HG03045 (cell line): Measurements from ENCODE around the gene RHPN2.
"Not testable (repeated sequence)": the region's sequence is repeated elsewhere in the genome, so short reads cannot be mapped to it uniquely, and the experiment has no call there.

ENCODE experiments used
- ATAC-seq: cut with Tn5 transposase; IDR thresholded peaks from one replicate; pipeline ENCODE4 v1.9.1; 2021; ENCODE audit warnings: mild to moderate bottlenecking, moderate library complexity; ENCODE audit not compliant: unreplicated experiment

Gene RHPN2

DNA sequence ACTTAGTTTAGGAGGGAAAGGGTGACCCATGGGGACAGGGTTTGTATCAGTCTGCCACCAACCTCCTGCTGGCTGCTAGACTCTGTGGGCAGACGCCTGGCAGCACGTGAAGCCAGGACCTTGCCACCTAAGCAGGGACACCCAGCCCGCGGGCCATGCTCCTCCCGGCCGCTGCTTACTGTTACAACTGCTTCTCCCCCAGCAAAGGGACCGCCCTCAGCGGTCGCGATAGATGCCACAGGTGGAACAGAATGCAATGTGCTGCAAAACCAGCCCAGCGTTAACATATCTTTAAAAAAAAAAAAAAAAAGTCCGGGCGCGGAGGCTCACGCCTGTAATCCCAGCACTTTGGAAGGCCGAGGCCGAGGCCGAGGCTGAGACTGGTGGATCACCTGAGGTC is 1.9 kb upstream of the RHPN2 start:
- no peak for ATAC-seq

GRCh38 chr19:33064458-33064791 is 263 bp downstream of the RHPN2 start:
- ATAC-seq = no peak

- no peak for ATAC-seq
Observed at GRCh38 chr19:33063753-33064457, 783 bp downstream of the RHPN2 start.

DNA sequence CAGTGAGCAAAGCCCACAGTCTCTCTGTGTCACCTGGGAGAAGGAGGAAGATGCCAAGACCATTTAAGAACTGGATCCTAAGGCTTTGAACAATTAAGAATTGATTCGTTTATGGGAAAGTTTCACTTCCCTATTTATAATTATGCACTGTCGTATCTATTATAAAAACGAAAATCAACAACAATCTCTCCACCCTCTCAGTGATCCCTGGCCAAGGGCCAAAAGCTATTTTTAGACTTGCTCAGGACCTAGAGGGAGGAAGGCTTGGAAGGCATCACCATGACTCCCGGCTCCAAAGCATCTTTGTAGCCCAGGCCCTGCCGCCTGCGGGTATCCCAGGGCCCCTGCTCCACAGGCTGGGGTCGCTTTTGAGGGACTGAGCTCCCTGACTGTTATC is 1.3 kb downstream of the RHPN2 start:
- no peak for ATAC-seq

GRCh38 chr19:33062902-33063301 is 1.8 kb downstream of the RHPN2 start:
- ATAC-seq = no peak

- ATAC-seq = no peak
Observed at GRCh38 chr19:33060586-33060985, 4.1 kb downstream of the RHPN2 start.

GRCh38 chr19:33055718-33056117 is 9.0 kb downstream of the RHPN2 start:
- ATAC-seq = no peak

DNA sequence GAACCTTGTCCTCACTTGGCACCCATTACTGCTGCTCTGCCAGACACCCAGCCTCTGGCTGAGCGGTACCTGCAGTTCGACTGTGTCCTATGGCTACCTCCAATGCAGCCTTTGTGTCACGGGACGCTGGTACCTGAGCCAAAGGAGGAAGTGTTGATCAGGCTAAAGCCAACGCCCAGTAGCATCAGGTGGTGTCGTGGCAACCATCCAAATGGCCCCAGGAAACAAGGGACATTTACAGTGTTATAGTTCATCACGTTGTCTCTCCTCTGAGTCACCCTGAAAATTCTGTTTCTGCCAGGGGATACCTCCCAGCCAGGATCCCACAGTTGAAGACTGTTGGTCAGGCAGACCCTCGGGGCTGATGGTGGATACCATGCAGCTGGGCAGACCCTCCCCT is 10.1 kb downstream of the RHPN2 start:
- ATAC-seq = no peak

GRCh38 chr19:33052352-33052972 is 12.2 kb downstream of the RHPN2 start:
- no peak for ATAC-seq

DNA sequence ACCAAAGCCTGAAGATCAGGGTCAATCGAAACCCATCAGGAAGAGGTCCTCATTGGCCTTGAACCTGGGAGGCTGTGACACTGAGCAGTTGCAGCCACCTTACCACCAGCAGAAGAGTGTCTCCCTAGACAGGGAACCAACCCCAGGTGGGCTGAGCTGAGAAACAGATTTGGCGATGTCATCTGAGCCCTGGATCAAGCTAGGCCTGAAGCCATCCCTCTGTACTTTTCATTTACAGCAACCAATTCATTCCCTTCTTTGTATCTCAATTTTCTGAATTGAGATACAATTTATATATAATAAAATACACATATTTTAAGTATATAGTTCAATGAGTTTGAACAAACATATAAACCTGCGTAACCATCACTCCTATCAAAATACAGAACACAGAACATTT is 14.6 kb downstream of the RHPN2 start:
- ATAC-seq = no peak

- ATAC-seq = no peak
Observed at GRCh38 chr19:33048806-33049676, 15.6 kb downstream of the RHPN2 start.

- no peak for ATAC-seq
Observed at GRCh38 chr19:33047422-33047821, 17.3 kb downstream of the RHPN2 start.

DNA sequence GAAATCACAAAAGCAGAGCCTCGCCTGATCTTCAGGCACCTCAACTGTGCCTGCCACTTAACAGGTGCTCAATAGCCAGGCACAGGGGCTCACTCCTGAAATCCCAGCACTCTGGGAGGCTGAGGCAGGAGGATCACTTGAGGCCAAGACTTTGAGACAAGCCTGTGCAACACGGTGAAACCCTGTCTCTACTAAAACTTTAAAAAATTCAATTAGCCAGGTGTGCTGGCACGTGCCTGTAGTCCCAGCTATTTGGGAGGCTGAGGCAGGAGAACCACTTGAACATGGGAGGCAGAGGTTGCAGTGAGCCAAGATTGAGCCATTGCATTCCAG is 22.9 kb downstream of the RHPN2 start:
- ATAC-seq = not testable (repeated sequence)

DNA sequence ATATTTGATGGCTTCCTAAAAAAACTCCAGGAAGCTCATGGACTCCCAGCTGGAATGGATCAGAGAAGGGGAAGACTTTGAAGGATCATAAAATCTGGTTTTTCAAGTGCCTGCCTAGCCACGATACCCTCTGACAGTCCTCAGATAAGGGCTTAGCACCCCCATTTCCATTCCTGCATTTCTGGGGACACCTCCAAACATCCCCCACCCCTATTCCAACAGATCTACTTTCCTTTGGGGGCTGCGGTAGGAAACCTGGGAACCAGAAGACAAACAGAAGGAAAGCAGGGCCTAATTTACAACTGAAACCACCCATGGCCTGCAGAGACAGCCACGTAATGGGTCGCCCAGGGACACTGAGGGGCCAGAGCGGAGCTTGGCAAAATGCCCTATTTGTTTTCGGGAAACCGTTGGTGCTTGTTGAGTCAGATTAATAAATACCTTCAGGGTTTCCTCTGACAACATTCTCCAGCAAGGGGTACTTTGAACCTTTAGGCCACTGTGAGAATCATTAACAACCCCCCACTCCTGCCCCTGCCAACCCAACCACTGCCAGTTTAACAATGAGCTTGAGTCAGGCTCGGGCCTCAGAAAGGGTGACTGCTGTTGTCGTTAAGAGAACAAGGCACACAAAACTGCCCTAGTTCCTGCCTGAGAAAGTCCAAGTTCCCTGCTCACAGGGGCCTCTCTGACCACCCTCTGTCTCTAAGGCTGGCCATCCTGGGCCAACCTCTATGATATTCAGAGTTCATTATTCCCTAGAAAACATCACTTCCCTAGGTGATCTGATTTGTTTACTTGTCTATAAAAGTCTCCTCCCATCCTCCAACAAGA is 23.5 kb downstream of the RHPN2 start:
- ATAC-seq = no peak

DNA sequence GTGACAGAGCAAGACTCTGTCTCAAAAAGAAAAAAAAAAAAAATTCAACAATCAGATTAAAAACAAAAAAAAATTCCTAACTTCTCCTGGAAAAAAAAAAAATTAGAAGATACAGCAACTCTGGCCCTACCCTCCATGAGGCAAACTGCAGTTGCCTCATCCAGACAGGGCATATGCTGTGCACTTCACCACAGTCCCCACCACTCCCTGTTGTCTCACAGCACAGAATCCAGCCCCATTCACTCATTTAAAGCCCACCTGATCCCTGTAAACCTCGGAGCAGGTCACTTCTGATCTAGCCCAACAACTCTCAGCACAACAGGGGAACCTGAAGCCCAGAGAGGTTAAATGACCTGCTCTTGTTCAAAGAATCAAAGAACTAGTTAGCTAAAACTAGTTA is 24.9 kb downstream of the RHPN2 start:
- ATAC-seq = no peak

- no peak for ATAC-seq
Observed at GRCh38 chr19:33039108-33039599, 25.5 kb downstream of the RHPN2 start.

DNA sequence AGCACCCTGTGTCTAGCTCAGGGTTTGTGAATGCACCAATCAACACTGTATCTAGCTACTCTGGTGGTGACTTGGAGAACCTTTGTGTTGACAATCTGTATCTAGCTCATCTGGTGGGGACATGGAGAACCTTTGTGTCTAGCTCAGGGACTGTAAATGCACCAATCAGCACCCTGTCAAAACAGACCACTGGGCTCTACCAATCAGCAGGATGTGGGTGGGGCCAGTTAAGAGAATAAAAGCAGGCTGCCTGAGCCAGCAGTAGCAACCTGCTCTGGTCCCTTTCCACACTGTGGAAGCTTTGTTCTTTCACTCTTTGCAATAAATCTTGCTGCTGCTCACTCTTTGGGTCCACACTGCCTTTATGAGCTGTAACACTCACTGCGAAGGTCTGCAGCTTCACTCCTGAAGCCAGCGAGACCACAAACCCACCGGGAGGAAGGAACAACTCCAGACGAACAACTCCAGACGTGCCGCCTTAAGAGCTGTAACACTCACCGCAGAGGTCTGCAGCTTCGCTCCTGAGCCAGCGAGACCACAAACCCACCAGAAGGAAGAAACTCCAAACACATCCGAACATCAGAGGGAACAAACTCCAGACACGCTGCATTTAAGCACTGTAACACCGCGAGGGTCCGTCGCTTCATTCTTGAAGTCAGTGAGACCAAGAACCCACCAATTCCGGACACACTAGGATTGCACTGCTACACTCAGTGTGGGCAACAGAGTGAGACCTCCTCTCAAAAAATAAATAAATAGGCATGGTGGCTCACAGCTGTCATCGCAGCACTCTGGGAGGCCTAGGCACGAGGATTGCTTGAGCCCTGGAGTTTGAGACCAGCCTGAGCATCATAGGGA is 27.3 kb downstream of the RHPN2 start:
- ATAC-seq = not testable (repeated sequence)

- ATAC-seq = not testable (repeated sequence)
Observed at GRCh38 chr19:33036370-33037167, 28.1 kb downstream of the RHPN2 start.

- ATAC-seq = no peak
Observed at GRCh38 chr19:33035461-33035860, 29.2 kb downstream of the RHPN2 start.
